ENCODE data around the gene APOL4.
"Not testable (repeated sequence)": the region's sequence is repeated elsewhere in the genome, so short reads cannot be mapped to it uniquely, and the experiment has no call there.

Gene APOL4

DNA sequence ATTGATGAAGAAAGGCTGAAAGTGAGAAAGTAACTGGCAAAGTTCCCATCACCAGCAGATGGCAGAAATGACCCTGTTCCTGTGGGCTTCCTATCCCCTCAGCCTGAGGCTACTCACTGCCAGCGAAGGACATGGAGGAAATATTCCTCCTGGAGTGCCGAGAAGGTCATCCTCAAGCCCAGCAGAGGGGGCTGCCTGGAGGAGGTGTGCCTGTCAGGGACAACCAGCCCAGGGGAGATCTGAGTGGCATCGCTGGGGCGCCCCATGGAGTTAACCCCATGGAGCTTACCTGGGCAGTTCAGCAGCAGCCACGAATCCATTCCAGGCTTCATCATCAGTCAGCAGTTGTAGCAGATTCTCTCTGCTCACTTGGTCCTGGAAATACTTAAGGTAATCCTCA is 29.4 kb upstream of the APOL4 start:
- DNase-seq: not testable (repeated sequence)

DNA sequence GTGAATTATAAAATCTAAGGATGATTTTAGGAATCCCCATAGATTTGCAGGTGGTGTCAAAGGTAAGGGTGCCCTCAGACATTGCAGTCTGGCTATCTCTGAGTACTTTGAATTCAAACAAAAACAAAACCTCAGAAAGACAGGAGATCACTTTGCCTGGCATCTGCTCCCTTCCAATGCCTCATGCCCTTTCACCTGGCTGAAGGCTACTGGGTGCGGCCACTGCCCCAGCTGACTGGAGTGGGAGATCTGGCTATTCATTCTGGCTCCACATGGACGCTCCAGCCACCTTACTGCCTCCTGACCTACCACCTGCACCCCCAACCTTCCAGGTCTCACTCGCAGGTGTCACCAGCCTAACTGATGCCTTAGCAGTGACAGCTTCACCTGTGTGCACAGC is 28.0 kb upstream of the APOL4 start:
- not testable (repeated sequence) for DNase-seq

DNA sequence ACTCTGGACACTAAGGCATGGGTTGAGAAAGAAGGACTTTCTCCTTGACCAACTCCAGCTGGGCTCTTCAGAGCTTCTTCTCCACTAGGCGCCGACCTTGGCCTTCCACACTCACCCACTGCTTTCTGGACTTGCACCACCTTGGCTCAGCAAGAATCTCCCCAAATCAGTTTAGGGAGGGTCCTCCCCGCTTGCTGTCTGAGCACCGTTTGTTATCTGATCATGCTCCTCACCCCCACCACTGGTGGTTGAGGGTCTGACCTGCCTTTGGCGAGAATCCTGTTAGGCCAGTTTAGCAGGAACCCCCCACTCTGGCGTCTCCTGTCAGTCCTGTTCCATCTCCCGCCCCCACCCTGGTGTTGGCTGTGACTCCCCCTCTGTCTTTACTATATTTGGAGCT is 27.3 kb upstream of the APOL4 start:
- DNase-seq: no peak

DNA sequence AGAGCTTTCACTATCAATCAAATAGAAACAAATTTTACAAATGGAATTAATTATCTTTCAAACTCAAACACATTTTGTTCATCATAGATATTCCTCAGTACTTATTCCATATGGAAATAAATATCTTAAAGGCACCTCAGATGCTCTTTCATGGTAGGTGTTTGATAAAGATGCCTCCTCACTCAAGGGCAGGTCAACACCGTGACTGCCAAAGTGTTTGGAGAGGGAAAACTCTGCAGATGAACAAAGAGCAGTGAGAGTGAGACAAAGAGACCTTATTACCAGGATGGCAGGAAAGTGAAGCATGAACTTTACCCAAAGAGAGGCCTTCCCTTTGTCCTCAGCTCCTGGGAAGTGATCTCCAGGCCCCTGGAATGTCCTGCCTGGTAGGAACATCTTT is 26.8 kb upstream of the APOL4 start:
- DNase-seq: not testable (repeated sequence)

DNA sequence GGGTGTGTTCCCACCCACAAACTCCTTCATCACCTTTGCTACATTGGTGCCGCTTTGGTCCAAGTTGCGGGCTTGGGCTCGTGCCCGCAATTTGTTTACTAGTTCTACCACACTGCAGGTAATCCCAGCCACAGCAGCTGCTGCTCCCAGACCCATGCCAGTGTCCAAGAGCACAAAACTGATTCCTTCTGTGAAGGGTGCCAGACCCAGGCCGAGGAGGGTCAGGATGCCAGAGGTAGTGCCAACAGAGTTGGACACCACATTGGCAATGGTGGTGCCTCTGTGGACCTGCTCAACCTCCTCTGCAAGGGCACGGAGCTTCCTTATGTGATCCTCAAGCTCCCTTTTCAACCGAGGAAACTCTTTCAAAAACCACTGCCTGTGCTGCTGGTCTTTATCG is 26.2 kb upstream of the APOL4 start:
- DNase-seq: no peak

DNA sequence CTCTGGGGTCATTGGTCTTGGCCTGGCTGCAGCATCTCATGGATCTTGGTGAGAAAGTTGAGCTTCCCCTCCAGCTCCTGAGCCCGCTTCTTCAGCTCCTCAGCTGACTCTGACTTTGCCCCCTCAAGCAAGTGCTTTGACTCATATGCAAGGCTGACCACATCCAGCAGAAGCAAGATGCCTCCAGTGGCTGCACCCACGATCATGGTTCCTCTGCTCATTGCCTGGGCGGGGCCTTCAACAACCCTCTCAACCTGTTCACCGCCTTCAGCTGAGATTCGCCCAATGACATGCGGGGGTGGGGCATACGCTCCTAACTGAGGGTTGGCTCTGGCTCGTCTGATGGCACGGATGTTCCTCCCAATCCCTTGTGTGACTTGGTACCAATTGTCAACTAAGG is 25.8 kb upstream of the APOL4 start:
- no peak for DNase-seq

DNA sequence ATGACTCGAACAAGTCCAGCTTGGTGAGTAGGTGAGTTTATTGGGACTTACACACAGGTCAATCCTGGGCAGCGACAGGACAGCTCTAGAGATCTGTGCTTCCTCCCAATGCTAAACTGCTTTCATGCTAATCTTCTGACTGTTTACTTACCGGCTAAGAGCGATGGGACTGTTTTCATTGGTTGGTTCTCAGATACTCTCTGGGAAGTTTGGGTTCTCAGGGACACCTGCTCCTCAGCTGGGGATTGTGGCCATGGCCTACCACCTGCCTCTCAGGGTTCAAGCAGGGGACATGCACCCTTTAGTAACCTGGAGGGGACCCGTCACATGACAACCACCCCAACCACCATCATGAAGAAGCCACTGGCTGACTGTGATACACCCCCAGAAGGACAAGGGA is 24.6 kb upstream of the APOL4 start:
- DNase-seq: no peak

DNA sequence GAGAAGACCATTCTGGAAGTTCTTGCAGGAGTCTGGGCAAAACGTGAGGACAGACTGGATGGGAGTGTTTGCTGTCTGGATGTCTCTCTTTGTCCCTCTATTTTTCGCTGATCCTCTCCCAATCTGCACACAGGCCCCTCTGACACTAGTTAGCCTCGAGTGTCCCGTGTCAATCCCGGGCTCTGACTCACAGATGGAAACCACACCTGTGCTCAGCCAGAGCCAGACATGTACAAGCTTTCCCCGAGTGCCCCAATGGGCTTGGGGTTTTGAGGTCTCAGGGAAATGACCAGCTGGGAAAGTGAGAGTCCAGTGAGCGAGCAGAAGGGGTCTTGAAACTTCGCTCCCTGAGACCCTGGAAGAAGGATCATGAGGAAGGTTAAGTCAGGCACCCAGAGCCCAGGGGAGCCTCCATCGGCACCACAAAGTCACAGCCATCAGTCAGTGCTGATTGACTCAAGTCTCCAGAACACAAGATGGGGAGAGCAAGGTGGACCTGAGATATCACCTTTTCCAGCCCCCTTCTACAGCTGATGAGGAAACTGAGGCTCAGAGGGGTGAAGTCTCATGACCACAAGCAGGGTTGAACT is 23.8 kb upstream of the APOL4 start:
- DNase-seq: no peak

DNA sequence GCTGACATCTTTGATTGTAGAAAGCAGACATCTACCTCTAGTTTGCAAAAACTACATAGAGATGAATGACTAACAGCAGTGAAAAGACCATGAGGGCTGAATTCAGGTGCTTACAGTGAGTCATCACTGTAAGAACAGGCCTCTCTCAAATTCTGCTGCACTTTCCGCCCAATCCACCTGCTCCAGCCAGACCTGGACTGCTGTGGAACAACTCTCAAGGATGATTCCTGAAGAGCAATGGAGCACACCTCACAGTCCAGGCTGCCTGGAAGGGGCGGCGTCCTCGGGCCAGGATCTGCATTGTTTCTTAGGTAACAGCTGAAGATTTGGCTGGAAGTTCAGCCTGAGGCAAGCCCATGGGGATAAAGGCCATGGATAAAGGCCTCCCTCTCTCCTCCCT is 22.6 kb upstream of the APOL4 start:
- no peak for DNase-seq

DNA sequence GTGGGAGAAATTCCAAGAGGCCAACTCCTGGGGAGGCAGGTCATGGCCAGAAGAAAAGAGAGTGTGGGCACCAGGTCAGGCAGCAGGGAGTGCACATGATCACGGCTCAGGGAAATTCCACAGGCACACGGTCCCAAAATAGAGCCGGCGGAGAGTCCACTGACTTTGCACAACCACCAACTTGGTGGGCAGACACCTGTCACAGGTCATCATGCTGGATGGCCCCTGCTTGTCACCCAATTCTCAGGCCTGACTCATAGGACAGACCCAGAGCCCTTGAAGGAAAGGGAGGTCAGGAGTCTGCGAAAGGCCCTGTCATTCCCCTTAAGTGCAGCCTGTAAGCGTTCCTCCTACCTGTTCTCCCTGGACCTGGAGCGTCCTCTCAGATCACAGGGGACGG is 21.9 kb upstream of the APOL4 start:
- no peak for DNase-seq

DNA sequence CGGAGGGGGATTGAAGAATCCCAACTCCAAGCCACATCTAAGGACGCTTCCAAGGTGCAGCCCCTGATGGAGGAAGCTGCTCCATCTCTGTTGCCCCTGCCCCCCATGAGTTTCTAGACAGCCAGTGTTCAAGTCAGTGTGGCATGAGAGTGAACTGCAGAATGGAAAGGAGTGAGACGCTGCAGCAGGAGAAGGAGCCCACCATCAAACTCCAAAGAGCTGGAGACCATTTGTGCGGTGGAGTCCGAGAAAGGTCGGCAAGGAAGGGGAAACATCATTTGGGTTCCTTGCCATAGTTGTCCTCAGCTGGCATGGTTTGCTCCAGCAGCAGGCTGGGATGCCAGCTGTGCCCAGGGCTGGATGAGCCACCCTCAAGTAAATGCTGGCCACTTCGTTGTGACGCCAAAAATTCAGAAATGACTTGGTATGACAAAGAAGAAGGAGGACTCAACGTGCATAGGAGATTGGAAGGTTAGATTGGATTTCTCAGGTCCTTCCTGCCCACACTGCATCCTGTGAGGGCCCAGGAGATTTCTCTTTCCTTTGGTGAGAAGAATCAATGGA is 21.4 kb upstream of the APOL4 start:
- no peak for DNase-seq

DNA sequence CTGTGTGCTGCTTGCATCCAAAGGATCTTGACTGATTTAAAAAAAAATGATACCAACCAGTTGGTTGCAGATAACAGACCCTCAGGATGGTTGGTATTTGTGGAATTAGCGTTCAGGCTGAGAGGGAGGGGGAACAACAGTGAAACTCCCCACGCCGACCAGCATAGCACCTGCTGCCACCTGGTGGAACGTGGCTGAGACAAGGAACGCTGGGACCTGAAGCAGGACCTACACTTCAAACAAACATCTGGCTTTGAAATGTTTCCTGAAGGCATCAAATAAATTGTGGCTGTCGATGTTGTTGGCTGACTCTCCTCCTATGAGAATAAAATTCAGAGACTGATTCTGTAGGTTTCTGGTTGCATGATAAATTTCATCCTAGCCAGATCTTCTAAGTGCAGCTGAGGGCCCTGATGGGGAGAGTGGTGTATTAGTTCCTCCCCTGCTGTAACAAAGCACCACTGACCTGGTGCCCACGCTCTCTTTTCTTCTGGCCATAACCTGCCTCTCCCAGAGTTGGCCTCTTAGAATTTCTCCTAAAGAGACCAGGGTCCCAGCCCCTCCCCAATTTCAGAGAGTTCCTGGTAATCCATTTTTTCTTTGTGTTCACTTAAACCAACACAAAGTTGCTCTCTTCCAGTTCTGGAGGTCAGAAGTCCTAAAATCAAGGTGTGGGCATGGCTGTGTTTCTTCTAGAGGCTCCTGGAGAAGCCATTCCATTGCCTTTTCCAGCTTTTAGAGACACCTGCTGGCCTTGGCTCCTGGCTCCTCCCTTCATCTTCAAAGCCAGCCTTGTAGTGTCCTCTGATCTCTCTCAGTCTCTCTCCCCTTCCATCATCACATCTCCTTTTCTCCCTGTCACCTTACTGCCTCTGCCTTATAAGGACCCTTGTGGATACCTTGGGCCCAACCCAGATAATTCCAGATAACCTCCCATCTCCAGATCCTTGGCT is 20.5 kb upstream of the APOL4 start:
- DNase-seq: peak; percentile 19

DNA sequence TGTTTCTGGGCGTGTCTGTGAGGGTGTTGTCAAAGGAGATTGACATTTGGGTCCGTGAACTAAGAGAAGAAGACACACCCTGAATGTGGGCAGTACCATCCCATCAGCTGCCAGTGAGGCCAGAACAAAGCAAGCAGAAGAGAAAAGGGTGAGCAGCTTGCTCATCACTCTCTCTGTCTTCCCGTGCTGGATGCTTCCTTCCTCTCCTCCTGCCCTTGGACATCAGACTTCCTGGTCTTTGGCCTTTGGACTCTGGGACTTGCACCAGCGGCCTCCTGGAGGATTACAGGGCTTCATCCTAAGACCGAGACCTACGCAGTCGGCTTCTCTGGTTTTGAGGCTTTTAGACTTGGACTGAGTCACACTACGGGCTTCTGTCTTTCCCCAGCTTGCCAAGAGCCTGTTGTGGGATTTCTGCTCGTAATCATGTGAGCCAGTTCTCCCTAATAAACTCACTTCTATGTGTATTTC is 18.9 kb upstream of the APOL4 start:
- no peak for DNase-seq

DNA sequence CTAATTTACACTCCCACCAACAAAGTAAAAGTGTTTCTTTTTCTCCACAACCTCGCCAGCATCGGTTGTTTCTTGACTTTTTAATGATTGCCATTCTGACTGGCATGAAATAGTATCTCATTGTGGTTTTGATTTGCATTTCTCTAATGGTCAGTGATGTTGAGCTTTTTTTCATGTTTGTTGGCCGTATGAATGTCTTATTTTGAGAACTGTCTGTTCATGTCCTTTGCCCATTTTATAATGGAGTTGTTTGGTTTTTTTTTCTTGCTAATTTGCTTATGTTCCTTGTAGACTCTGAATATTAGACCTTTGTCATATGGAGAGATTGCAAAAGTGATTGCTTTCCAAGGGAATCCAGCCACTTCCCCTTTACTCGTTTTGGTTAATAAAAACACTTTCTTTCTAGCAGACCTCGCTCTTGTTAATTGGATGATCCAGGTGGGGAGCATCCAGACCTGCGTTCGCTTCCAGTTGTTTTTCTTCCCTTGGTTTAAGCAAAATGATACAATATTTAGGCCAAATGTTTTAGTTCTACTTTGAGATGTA is 17.1 kb upstream of the APOL4 start:
- DNase-seq: no peak

DNA sequence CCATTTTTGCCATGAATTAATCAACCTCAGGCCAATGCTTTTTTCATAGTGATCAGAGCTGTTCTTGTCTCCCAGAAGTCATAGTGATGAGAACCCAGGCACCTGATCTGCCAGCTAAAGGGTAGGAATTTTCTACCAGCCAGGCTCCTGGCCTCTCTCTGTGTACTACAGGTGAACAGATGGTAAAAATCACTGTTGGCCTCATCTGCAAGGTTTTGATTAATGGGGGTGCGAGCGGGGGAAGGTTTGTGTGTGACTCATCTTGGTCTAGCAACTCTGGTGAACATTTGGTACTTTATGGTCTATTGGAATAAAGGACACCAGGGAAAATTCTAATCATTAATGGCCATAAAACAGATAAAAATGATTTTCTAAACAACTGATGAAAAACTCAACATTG is 14.4 kb upstream of the APOL4 start:
- no peak for DNase-seq

DNA sequence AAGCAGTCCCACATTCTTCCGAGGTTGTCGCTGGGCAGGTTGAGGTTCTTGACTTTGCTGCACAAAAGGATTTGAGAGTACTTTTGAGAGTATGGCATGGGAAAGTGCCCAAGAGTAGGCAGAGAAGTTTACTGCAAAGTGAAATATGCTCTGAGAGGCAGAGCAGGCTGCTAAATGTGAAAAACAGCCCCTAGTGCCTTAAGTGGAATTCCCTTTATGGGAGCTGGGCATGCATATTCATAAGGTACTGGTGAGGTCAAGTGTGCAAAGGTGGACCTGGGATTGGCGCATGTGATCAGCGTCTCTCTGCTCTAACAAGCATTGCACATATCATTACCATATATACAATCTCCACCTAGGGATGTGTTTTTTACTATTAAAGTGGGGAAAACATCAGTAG is 12.0 kb upstream of the APOL4 start:
- no peak for DNase-seq

DNA sequence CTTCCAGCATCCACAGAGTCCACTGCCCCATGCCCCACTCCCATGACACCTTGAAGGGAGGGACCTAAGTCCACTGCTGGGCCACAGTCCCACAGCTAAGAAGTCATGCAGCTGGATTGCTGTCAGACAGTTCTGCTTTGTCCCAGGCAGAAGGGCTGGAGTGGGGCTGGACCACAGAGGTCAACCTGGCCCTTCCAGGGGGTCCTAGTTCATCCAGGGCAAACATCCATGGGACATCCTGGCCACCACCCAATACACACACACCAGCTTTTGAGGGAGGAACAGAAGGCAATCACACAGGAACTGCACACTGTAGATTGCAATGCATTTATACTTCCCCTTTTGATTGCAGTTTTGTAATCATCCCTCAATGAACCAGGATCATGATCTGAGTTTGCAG is 11.3 kb upstream of the APOL4 start:
- no peak for DNase-seq

DNA sequence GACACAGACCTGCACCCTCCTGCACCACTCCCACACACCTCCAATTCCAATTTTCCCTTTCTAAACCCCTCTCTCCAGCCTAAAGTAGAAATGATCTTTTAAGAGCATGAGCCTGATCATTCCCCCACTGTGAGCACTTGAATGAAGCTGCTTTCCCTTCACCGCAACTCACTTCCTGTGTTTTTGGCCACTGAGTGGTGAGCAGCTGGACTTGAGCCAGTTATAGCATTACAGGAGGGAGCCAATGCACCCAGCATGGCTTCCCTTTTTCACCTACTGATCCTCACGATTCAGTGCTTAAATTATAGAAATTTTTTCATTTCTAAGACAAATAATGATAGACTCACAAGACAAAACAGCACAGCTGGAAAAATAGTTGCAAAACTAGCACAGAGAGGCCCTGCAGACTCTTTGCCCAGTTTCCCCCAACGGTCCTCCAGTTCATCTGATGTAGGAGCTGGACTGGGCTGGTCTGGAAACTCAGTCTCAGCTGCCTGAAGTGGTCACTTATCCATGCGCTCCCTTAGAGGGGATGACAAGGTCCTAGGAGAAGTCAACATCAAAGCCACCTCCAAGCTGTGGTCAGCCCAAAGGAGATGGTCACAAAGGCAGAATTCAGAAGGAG is 9.7 kb upstream of the APOL4 start:
- no peak for DNase-seq

DNA sequence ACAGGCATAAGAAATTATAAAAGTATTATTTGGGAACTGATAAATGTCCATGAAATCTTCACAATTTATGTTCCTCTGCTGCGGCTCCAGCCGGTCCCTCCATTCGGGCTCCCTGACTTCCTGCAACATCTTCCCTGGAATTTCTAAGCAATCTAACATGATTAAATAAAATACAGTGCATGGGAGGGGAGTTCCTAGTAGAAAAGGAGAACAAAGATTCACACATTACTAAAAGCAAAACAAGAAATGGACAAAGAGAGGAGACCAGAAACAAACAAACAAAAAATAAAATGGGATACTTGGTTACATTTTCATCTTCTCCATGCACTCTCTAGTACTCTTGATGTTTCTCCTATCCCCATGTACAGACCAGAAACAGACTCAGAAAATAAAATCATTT is 8.6 kb upstream of the APOL4 start:
- no peak for DNase-seq

DNA sequence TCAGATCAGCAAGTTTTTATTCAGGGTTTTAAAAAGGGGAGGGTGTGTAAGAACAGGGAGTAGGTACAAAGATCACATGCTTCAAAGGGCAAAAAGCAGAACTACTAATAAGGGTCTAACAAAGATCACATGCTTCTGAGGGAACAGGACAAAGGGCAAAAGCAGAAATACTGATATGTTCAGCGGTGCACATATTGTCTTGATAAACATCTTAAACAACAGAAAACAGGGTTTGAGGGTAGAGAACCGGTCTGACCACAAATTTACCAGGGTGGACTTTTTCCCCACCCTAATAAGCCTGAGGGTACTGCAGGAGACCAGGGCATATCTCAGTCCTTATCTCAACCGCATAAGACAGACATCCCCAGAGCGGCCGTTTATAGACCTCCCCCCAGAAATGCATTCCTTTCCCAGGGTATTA is 7.9 kb upstream of the APOL4 start:
- not testable (repeated sequence) for DNase-seq

DNA sequence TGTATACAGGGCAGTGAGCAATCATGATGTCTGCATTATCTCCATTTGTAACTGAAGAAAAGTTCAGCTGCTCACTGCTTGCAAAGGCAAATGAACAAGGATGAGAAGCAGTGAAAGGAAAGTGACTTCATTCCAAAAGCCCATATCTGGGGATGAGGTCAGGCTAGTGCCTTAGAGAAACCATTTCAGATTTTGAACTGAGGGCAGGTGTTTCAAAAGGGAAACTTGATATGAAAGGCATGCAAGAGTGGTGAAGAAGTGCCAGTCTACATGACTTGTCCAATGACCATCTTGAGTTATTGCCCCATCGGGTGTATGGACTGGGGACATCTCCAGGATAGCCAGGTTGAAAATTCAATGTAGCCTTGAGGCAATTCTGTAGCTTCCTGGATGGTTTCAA is 7.3 kb upstream of the APOL4 start:
- DNase-seq: no peak

DNA sequence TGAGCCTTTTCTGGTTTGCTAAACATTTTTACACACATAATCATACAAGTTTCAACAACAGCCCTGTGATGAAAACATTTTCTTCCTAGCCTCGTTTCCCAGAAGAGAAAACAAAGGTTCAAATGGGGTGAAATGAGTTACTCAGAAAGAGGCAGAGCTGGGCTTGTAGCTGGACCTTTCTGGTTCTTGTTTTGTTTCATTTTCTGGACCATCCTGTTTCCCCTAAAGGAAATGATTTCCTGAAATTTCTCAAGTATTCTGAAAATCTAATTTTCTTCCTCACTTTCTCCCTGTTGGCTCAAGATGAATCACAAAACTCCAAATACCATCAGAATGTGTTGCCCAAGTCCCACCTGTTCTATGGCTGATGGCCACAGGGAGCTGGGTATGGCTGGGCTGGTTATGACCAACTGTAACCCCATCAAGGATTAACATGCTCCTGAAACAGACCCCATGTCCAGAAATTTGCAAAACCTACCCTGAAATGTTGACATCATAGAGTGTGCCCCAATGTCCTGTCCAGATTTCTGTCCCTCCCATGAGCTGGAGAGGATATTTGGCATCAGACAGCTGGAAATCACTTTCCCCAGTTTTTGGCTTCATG is 6.7 kb upstream of the APOL4 start:
- DNase-seq: no peak

DNA sequence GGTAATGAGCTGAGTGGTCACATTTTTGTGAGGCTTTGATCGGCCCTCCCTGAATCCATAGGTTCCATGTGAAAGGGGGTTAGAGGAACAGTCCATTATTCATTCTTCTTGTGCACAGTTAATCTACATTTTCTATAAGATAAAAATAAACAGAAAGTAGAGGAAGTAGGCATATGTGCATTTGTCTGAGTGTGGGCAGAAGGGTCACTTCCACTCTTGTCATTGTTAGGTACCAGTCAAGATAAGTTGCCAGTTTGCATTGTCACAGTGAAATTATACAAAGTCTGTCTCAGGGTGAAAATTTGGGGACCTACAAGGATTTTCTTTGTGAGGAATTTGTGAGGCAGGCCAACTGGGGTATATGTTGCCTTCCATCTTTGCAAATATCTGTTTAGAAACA is 4.6 kb upstream of the APOL4 start:
- DNase-seq: no peak

All from NK-92 treated with Interleukin-12 subunit alpha and Interleukin-12 subunit beta, amount 100 ng/mL, for 24 hours (cell line).